Left lung (tissue), 10 donors: Measurements from ENCODE around the gene MAP6. TPM values are rescaled to one million over a fixed set of nuclear protein-coding genes. Genes with fewer than 3 reads are reported as not detected.

Source experiments
- ATAC-seq: fragments of 200-7000 bp; cut with Tn5 transposase; one replicate; pipeline ENCODE4 v1.9.1; 2020; ENCODE audit warnings: moderate library complexity
- DNase-seq, 4 donors: peaks; one replicate each; pipeline ENCODE4 v3.0.0-alpha.2; 2013 to 2020
- H3K27ac ChIP-seq, 2 donors: fragments of 200-600 bp; sonication (generic) in 1 of 2; one replicate each; pipeline versions ENCODE4 v1.5.0 to v1.8.0; 2020 to 2021
- H3K27me3 ChIP-seq, 2 donors: fragments of 200-600 bp; sonication (generic) in 1 of 2; one replicate each; pipeline versions ENCODE4 v1.5.0 to v1.8.0; 2020 to 2021
- H3K36me3 ChIP-seq, 2 donors: fragments of 200-600 bp; sonication (generic) in 1 of 2; one replicate each; pipeline versions ENCODE4 v1.5.0 to v1.8.0; 2020 to 2021
- H3K4me1 ChIP-seq, 2 donors: fragments of 200-600 bp; one replicate each; pipeline ENCODE4 v1.8.0; 2021
- H3K4me3 ChIP-seq, 2 donors: fragments of 200-600 bp; sonication (generic) in 1 of 2; one replicate each; pipeline versions ENCODE4 v1.5.0 to v1.8.0; 2020 to 2021; ENCODE audit warnings: mild to moderate bottlenecking in 1 of 2
- H3K9me3 ChIP-seq, 2 donors: fragments of 200-600 bp; sonication (generic) in 1 of 2; one replicate each; pipeline versions ENCODE4 v1.5.0 to v1.8.0; 2020 to 2021
- intact Hi-C, 2 donors: fragments of 100-400 bp; cut with DNase I; formaldehyde crosslinking; loops; one replicate each; pipeline versions ENCODE4 v1.11.2 to v1.14.2; 2022
- polyA plus RNA-seq, 6 donors: library from polyadenylated mRNA; unstranded; fragments of 120-200 nt; gene quantifications; one replicate each; pipeline ENCODE4 v1.2.1, GENCODE V29; 2013; ENCODE audit not compliant: insufficient read length in 6 of 6
- total RNA-seq, 2 donors: library from RNA; stranded (reverse); fragmentation: NEBNext Ultra II Directional; extraction: Animal tissue kit (Norgen Biotek cat#: 25700); gene quantifications; one replicate each; pipeline ENCODE4 v1.2.1, GENCODE V29; 2021
- TF ChIP-seq, protein P1 (sequence below), 2 donors: fragments of 200-600 bp; sonication (generic) in 1 of 2; IDR thresholded peaks; one replicate each; pipeline versions ENCODE4 v1.5.0 to v1.8.0; 2021; ENCODE audit warnings: antibody characterized with exemption in 2 of 2
- donor health status: DM: no; HTN: yes; CAD: no.
- donor health status: DM: no; HTN: no; CAD: no.

MAP6 gene
- total and polyA plus RNA-seq, 8 donors, result 5.9 to 9.8 (median 7.8) TPM

DNA sequence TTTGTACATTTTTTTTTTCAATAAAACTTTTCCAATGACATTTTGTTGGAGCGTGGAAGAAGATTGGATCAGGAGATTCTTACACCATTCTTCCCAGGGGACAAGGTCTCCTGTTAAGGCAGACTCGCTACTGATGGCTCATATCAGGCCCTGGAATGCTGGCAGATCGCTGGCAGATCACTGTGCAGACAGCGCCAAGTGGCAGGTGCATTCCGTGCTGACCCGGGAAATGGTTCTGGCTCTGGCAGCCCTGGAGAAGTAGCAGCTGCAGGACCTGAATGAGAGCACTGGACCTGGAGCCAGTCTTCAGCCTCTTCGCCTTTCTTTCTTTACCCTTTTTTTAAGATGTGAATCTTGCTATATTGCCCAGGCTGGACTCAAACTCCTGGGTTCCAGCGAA is 96.1 kb downstream of the MAP6 start:
- no peak overlapping the region for H3K4me3 ChIP-seq
- peaks cover 8 to 50% of the 10 kb centered on the region in 2 donors for H3K4me1 ChIP-seq
- TF ChIP-seq, protein P1, sequence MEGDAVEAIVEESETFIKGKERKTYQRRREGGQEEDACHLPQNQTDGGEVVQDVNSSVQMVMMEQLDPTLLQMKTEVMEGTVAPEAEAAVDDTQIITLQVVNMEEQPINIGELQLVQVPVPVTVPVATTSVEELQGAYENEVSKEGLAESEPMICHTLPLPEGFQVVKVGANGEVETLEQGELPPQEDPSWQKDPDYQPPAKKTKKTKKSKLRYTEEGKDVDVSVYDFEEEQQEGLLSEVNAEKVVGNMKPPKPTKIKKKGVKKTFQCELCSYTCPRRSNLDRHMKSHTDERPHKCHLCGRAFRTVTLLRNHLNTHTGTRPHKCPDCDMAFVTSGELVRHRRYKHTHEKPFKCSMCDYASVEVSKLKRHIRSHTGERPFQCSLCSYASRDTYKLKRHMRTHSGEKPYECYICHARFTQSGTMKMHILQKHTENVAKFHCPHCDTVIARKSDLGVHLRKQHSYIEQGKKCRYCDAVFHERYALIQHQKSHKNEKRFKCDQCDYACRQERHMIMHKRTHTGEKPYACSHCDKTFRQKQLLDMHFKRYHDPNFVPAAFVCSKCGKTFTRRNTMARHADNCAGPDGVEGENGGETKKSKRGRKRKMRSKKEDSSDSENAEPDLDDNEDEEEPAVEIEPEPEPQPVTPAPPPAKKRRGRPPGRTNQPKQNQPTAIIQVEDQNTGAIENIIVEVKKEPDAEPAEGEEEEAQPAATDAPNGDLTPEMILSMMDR (IDR thresholded peaks at IDR 0.05), result no peak
- peak overlapping the region in 1 of 2 donors; percentile 8 for H3K27ac ChIP-seq
- ATAC-seq (no peak), DNase-seq (peak in 1 of 4 donors; percentile 30)
- no peaks in the 10 kb centered on the region for H3K27me3 ChIP-seq
- no peaks in the 10 kb centered on the region for H3K9me3 ChIP-seq
- intact Hi-C loops, result no loop called here
- H3K36me3 ChIP-seq, result peaks cover 0 to 68% of the 10 kb centered on the region in 2 donors

DNA sequence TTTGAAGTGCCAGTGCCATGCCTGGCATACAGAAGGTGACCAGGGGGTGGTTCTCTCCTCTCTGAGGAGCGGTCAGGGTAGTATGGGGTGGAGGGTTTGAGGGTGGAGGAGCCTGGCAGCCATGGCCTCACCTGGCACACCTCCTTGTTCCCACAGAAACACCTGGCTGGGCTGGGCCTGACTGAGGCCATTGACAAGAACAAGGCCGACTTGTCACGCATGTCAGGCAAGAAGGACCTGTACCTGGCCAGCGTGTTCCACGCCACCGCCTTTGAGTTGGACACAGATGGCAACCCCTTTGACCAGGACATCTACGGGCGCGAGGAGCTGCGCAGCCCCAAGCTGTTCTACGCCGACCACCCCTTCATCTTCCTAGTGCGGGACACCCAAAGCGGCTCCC is 97.2 kb downstream of the MAP6 start:
- ATAC-seq, result peak; percentile 83
- H3K27ac ChIP-seq, result no peak overlapping the region

DNA sequence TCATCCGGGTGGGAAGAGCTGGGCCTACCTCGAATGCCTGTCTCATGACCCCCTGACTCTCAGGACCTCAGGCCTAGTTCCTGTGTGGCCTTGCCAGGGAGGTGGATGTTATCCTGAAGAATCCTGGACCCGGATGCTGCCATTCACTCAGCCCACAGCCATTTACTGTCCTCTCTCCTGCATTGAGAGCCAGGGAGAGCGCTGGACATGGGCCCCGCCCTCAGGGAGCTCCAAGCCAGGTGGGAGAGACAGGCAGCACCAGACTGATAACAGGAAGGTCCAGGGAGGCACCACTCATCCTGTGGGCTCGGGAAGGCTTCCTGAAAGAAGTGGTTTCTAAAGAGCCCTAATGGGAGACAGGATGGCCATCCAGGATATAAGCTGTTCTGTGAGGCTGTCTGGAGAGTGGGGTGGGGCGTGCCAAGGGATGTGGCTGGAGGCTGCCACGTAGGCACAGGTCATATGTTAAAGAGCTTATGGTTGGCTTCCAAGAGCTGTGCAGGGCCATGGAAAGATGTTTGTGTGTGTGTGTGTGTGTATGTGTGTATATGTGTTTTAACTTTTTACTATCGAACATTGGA is 98.2 kb downstream of the MAP6 start:
- Histone ChIP-seq H3K9me3 (no peaks in the 10 kb centered on the region), H3K36me3 (peaks cover 0 to 89% of the 10 kb centered on the region in 2 donors), H3K4me1 (peaks cover 9 to 56% of the 10 kb centered on the region in 2 donors), H3K27ac (peak overlapping the region; percentile 13 to 23), H3K4me3 (no peak overlapping the region), H3K27me3 (no peaks in the 10 kb centered on the region)
- peak in 1 of 4 donors; percentile 49 for DNase-seq
- intact Hi-C loops, result no loop called here
- TF ChIP-seq, protein P1 (IDR thresholded peaks at IDR 0.05), result no peak
- peak; percentile 35 for ATAC-seq

More for the DNA sequence above, 97.2 kb downstream of the MAP6 start:
- no peaks in the 10 kb centered on the region for H3K9me3 ChIP-seq
- TF ChIP-seq, protein P1 (IDR thresholded peaks at IDR 0.05), result no peak
- intact Hi-C loops, result no loop called here
- H3K27me3 ChIP-seq, result no peaks in the 10 kb centered on the region
- no peak overlapping the region for H3K4me3 ChIP-seq
- peak in 2 of 4 donors; percentile 65 to 76 for DNase-seq
- peaks cover 0 to 79% of the 10 kb centered on the region in 2 donors for H3K36me3 ChIP-seq
- H3K4me1 ChIP-seq, result peaks cover 4 to 56% of the 10 kb centered on the region in 2 donors

DNA sequence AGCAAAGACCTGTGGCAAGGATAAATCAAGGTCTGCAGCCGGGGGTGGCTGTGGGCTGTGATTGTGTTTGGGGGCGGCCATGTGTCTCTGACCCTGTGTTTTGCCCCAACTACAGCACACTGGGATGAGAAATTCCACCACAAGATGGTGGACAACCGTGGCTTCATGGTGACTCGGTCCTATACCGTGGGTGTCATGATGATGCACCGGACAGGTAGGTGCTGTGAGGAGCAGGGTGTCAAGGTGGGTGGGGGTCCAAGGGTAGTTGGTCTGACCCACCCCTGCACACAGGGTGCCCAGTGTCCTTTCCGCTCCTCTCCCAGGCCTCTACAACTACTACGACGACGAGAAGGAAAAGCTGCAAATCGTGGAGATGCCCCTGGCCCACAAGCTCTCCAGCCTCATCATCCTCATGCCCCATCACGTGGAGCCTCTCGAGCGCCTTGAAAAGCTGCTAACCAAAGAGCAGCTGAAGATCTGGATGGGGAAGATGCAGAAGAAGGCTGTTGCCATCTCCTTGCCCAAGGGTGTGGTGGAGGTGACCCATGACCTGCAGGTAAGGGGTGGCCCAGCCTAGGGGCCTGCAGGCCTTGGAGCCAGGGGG is 100.1 kb downstream of the MAP6 start:
- no peak overlapping the region for H3K4me3 ChIP-seq
- TF ChIP-seq, protein P1 (IDR thresholded peaks at IDR 0.05), result no peak
- ATAC-seq (no peak), DNase-seq (peak in 1 of 4 donors; percentile 28)
- no peaks in the 10 kb centered on the region for H3K27me3 ChIP-seq
- peaks cover 20 to 74% of the 10 kb centered on the region in 2 donors for H3K4me1 ChIP-seq
- H3K27ac ChIP-seq, result no peak overlapping the region
- H3K36me3 ChIP-seq, result peaks cover 0 to 82% of the 10 kb centered on the region in 2 donors
- intact Hi-C loops, result no loop called here
- no peaks in the 10 kb centered on the region for H3K9me3 ChIP-seq

DNA sequence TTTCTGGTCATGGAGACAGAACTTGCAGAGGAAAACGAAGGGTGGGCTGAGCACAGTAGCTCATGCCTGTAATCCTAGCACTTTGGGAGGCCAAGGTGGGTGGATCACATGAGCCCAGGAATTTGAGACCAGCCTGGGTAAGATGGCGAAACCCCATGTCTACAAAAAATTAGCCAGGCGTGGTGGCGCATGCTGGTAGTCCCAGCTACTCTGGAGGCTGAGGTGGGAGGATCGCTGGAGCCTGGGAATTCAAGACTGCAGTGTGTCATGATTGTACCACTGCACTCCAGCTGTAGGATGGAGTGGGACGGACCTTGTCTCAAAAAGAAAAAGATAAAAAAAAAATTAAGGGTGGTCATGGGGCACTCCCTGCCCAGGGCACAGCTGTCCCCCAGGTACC is 100.9 kb downstream of the MAP6 start:
- TF ChIP-seq, protein P1 (IDR thresholded peaks at IDR 0.05), result no peak
- no peaks in the 10 kb centered on the region for H3K9me3 ChIP-seq
- no peak for ATAC-seq
- H3K36me3 ChIP-seq, result peaks cover 0 to 74% of the 10 kb centered on the region in 2 donors
- H3K4me3 ChIP-seq, result no peak overlapping the region
- DNase-seq, result peak in 1 of 4 donors; percentile 5
- peaks cover 0 to 3% of the 10 kb centered on the region in 2 donors for H3K27me3 ChIP-seq
- H3K27ac ChIP-seq, result no peak overlapping the region
- H3K4me1 ChIP-seq, result peaks cover 20 to 75% of the 10 kb centered on the region in 2 donors
- intact Hi-C loops, result no loop called here
